ENCODE results near the gene UBE4B.
"Not testable (repeated sequence)": the region's sequence is repeated elsewhere in the genome, so short reads cannot be mapped to it uniquely, and the experiment has no call there.

DNA sequence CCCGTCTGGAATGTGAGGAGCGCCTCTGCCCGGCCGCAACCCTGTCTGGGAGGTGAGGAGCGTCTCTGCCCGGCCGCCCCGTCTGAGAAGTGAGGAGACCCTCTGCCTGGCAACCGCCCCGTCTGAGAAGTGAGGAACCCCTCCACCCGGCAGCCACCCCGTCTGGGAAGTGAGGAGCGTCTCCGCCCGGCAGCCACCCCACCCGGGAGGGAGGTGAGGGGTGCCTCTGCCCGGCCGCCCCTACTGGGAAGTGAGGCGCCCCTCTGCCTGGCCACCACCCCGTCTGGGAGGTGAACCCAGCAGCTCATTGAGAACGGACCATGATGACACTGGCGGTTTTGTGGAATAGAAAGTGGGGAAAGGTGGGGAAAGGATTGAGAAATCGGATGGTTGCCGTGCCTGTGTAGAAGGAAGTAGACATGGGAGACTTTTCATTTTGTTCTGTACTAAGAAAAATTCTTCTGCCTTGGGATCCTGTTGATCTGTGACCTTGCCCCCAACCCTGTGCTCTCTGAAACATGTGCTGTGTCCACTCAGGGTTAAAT, 3.7 kb upstream of the UBE4B start:
- TF ChIP-seq, protein P1, sequence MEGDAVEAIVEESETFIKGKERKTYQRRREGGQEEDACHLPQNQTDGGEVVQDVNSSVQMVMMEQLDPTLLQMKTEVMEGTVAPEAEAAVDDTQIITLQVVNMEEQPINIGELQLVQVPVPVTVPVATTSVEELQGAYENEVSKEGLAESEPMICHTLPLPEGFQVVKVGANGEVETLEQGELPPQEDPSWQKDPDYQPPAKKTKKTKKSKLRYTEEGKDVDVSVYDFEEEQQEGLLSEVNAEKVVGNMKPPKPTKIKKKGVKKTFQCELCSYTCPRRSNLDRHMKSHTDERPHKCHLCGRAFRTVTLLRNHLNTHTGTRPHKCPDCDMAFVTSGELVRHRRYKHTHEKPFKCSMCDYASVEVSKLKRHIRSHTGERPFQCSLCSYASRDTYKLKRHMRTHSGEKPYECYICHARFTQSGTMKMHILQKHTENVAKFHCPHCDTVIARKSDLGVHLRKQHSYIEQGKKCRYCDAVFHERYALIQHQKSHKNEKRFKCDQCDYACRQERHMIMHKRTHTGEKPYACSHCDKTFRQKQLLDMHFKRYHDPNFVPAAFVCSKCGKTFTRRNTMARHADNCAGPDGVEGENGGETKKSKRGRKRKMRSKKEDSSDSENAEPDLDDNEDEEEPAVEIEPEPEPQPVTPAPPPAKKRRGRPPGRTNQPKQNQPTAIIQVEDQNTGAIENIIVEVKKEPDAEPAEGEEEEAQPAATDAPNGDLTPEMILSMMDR (conservative IDR thresholded peaks at IDR 0.05; ENCODE audit: low read depth, low read length) = not testable (repeated sequence)
- TF ChIP-seq RCOR1 (IDR thresholded peaks at IDR 0.05; ENCODE audit: insufficient replicate concordance, low read length); POLR2A (IDR thresholded peaks at IDR 0.05; ENCODE audit: low read depth, low read length); FOS (IDR thresholded peaks at IDR 0.05; ENCODE audit: low read depth, low read length); MXI1 (IDR thresholded peaks at IDR 0.05; ENCODE audit: borderline replicate concordance, low read depth, low read length); NFE2L2 (IDR thresholded peaks at IDR 0.05; ENCODE audit: low read depth, low read length); CEBPB (IDR thresholded peaks at IDR 0.05; ENCODE audit: low read depth, low read length); CHD1 (IDR thresholded peaks at IDR 0.05; ENCODE audit: low read depth, low read length); RAD21 (IDR thresholded peaks at IDR 0.05; ENCODE audit: low read length); BHLHE40 (IDR thresholded peaks at IDR 0.05; ENCODE audit: low read depth, low read length); RFX5 (IDR thresholded peaks at IDR 0.05; ENCODE audit: low read depth, low read length); MAZ (IDR thresholded peaks at IDR 0.05; ENCODE audit: borderline replicate concordance, low read depth, low read length): not testable (repeated sequence)
- TF ChIP-seq, protein P2, sequence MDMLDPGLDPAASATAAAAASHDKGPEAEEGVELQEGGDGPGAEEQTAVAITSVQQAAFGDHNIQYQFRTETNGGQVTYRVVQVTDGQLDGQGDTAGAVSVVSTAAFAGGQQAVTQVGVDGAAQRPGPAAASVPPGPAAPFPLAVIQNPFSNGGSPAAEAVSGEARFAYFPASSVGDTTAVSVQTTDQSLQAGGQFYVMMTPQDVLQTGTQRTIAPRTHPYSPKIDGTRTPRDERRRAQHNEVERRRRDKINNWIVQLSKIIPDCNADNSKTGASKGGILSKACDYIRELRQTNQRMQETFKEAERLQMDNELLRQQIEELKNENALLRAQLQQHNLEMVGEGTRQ (IDR thresholded peaks at IDR 0.05; ENCODE audit: low read depth, low read length) = not testable (repeated sequence)
